ENCODE measurements around the gene SLC10A7.

SLC10A7 gene

GRCh38 chr4:146317783-146318182 is 204.0 kb downstream of the SLC10A7 start:
- Histone ChIP-seq H3K9ac (ENCODE audit: low read length) (no peak overlapping the region), H3K36me3 (ENCODE audit: low read length) (no peaks in the 10 kb centered on the region), H3K79me2 (ENCODE audit: insufficient read depth, low read length) (no peaks in the 10 kb centered on the region), H3K4me2 (ENCODE audit: low read depth, low read length, poor library complexity, severe bottlenecking) (no peak overlapping the region), H3K9me2 (replicated peaks; ENCODE audit: insufficient read depth, low read length) (no peaks in the 10 kb centered on the region), H3K4me3 (ENCODE audit: insufficient read depth, low read length, poor library complexity, severe bottlenecking) (no peak overlapping the region), H3K9me3 (ENCODE audit: insufficient read depth, low read length) (no peaks in the 10 kb centered on the region), H4K20me1 (ENCODE audit: low read depth, low read length) (no peaks in the 10 kb centered on the region), H3F3A (ENCODE audit: insufficient read depth) (no peaks in the 10 kb centered on the region), H3K27me3 (ENCODE audit: low read length) (no peaks in the 10 kb centered on the region), H2AFZ (ENCODE audit: low read depth, low read length, severe bottlenecking) (no peak overlapping the region), H3K27ac (ENCODE audit: low read depth, low read length) (no peak overlapping the region)
- TF ChIP-seq EZH2phosphoT487 (conservative IDR thresholded peaks at IDR 0.05; ENCODE audit: low read length): no peak
- no peak for TF ChIP-seq CTCF (IDR thresholded peaks at IDR 0.05; ENCODE audit: insufficient read depth, low read length, poor library complexity, severe bottlenecking)

- Histone ChIP-seq H3F3A (ENCODE audit: insufficient read depth) (no peaks in the 10 kb centered on the region), H3K27ac (ENCODE audit: low read depth, low read length) (no peak overlapping the region), H3K9ac (ENCODE audit: low read length) (no peak overlapping the region), H3K9me2 (replicated peaks; ENCODE audit: insufficient read depth, low read length) (no peaks in the 10 kb centered on the region), H3K4me2 (ENCODE audit: low read depth, low read length, poor library complexity, severe bottlenecking) (no peak overlapping the region), H3K9me3 (ENCODE audit: insufficient read depth, low read length) (no peaks in the 10 kb centered on the region), H3K79me2 (ENCODE audit: insufficient read depth, low read length) (no peaks in the 10 kb centered on the region), H3K27me3 (ENCODE audit: low read length) (no peaks in the 10 kb centered on the region), H4K20me1 (ENCODE audit: low read depth, low read length) (no peaks in the 10 kb centered on the region), H2AFZ (ENCODE audit: low read depth, low read length, severe bottlenecking) (no peak overlapping the region), H3K4me3 (ENCODE audit: insufficient read depth, low read length, poor library complexity, severe bottlenecking) (no peak overlapping the region), H3K36me3 (ENCODE audit: low read length) (no peaks in the 10 kb centered on the region)
- TF ChIP-seq EZH2phosphoT487 (conservative IDR thresholded peaks at IDR 0.05; ENCODE audit: low read length): no peak
- no peak for TF ChIP-seq CTCF (IDR thresholded peaks at IDR 0.05; ENCODE audit: insufficient read depth, low read length, poor library complexity, severe bottlenecking)
Measured at GRCh38 chr4:146315184-146315583, 206.6 kb downstream of the SLC10A7 start.

- no peak overlapping the region for H3K27ac ChIP-seq (ENCODE audit: low read depth, low read length)
- TF ChIP-seq CTCF (IDR thresholded peaks at IDR 0.05; ENCODE audit: insufficient read depth, low read length, poor library complexity, severe bottlenecking) (no peak), EZH2phosphoT487 (conservative IDR thresholded peaks at IDR 0.05; ENCODE audit: low read length) (no peak)
- H4K20me1 ChIP-seq (ENCODE audit: low read depth, low read length): no peaks in the 10 kb centered on the region
- H3F3A ChIP-seq (ENCODE audit: insufficient read depth): no peaks in the 10 kb centered on the region
- H2AFZ ChIP-seq (ENCODE audit: low read depth, low read length, severe bottlenecking): no peak overlapping the region
- no peaks in the 10 kb centered on the region for H3K79me2 ChIP-seq (ENCODE audit: insufficient read depth, low read length)
- H3K4me3 ChIP-seq (ENCODE audit: insufficient read depth, low read length, poor library complexity, severe bottlenecking): no peak overlapping the region
- no peaks in the 10 kb centered on the region for H3K27me3 ChIP-seq (ENCODE audit: low read length)
- H3K9me3 ChIP-seq (ENCODE audit: insufficient read depth, low read length): no peaks in the 10 kb centered on the region
- H3K4me2 ChIP-seq (ENCODE audit: low read depth, low read length, poor library complexity, severe bottlenecking): no peak overlapping the region
- no peaks in the 10 kb centered on the region for H3K36me3 ChIP-seq (ENCODE audit: low read length)
- no peak overlapping the region for H3K9ac ChIP-seq (ENCODE audit: low read length)
- H3K9me2 ChIP-seq (replicated peaks; ENCODE audit: insufficient read depth, low read length): no peaks in the 10 kb centered on the region
Measured at GRCh38 chr4:146311238-146311970, 210.3 kb downstream of the SLC10A7 start.

All from SU-DHL-6 (cell line).